Mucosa of gallbladder (tissue), 1 donor: ENCODE data around the gene SPATC1L. TPM values are rescaled to one million over a fixed set of nuclear protein-coding genes. Genes with fewer than 3 reads are reported as not detected.

ENCODE experiments used
- total RNA-seq: library from RNA; stranded (reverse); gene quantifications from one replicate; pipeline ENCODE4 v1.2.1, GENCODE V29; 2021
- donor health status: DM: no; HTN: no; CAD: no.

Gene SPATC1L
- total RNA-seq, 1 donor from 2014 or later: 6.9 TPM

Other genes starting within 250 kb of the SPATC1L start
- 583 TPM for gene COL6A1, start 202.7 kb downstream of the SPATC1L start, total RNA-seq
- 1,004 TPM for gene COL6A2, start 86.3 kb downstream of the SPATC1L start, total RNA-seq
- gene FTCD, start 28.9 kb downstream of the SPATC1L start, total RNA-seq: 1.3 TPM
- gene LSS, start 44.3 kb upstream of the SPATC1L start, total RNA-seq: 125 TPM
- gene MCM3AP, start 101.2 kb upstream of the SPATC1L start, total RNA-seq: 107 TPM
- gene YBEY, start 101.9 kb upstream of the SPATC1L start, total RNA-seq: 8.9 TPM
- 4.4 TPM for gene C21orf58, start 139.4 kb upstream of the SPATC1L start, total RNA-seq
- gene PCNT, start 139.7 kb upstream of the SPATC1L start, total RNA-seq: 31.0 TPM